Small intestine (tissue), 7 donors: ENCODE measurements around the gene HOXA5. TPM values are rescaled to one million over a fixed set of nuclear protein-coding genes. Genes with fewer than 3 reads are reported as not detected.

Experiments
- DNase-seq, 2 donors: peaks; one replicate each; pipeline versions ENCODE4 v3.0.0 to v3.0.0-alpha.2; 2013
- FAIRE-seq: peaks from 2 replicates; lab custom pipeline; 2012; peaks lifted over from hg19 to GRCh38; lab: Jason Lieb, UNC
- H3K27ac ChIP-seq, 3 donors: one replicate each; pipeline ENCODE4 v1.5.1; 2013; ENCODE audit warnings: low read length in 2 of 3, mild to moderate bottlenecking in 2 of 3, control low read depth in 1 of 3, inconsistent platforms in 1 of 3, low read depth in 1 of 3, moderate library complexity in 1 of 3
- H3K27me3 ChIP-seq, 3 donors: one replicate each; pipeline ENCODE4 v1.6.1; 2013; ENCODE audit warnings: low read length in 3 of 3, inconsistent platforms in 1 of 3; ENCODE audit not compliant: control insufficient read depth in 3 of 3, insufficient read depth in 3 of 3
- H3K36me3 ChIP-seq, 3 donors: one replicate each; pipeline ENCODE4 v1.6.1; 2013; ENCODE audit warnings: low read length in 3 of 3, inconsistent platforms in 1 of 3, low read depth in 1 of 3, mild to moderate bottlenecking in 1 of 3, moderate library complexity in 1 of 3; ENCODE audit not compliant: control insufficient read depth in 3 of 3, insufficient read depth in 2 of 3
- H3K4me1 ChIP-seq, 3 donors: one replicate each; pipeline ENCODE4 v1.6.1; 2013; ENCODE audit warnings: low read length in 2 of 3, inconsistent platforms in 1 of 3, low read depth in 1 of 3, mild to moderate bottlenecking in 1 of 3, moderate library complexity in 1 of 3; ENCODE audit not compliant: control insufficient read depth in 3 of 3, insufficient read depth in 2 of 3
- H3K4me3 ChIP-seq, 3 donors: one replicate each; pipeline ENCODE4 v1.5.1; 2013; ENCODE audit warnings: low read length in 3 of 3, control low read depth in 1 of 3, inconsistent platforms in 1 of 3, low read depth in 1 of 3, mild to moderate bottlenecking in 1 of 3, moderate library complexity in 1 of 3
- H3K9me3 ChIP-seq, 2 donors: one replicate each; pipeline ENCODE4 v1.6.1; 2013; ENCODE audit warnings: low read depth in 1 of 2, low read length in 1 of 2; ENCODE audit not compliant: control insufficient read depth in 2 of 2, insufficient read depth in 1 of 2
- WGBS, 3 donors: extraction: QIAGEN DNeasy Blood & Tissue Kit; methylation state at CpG; one replicate each; pipeline ENCODE4 v1.1.7; 2013; 5-methylcytosine and 5-hydroxymethylcytosine counted together
- polyA plus RNA-seq, 4 donors: library from polyadenylated mRNA; stranded (reverse) in 3 of 4; unstranded in 1 of 4; fragments of 200-250 nt in 3 of 4; fragments of 120-200 nt in 1 of 4; gene quantifications; one replicate each; pipeline versions ENCODE4 v1.2.1 to v1.2.3, GENCODE V29; 2013
- donor health status: healthy with polysubstance abuse.
- donor health status: control.
- donor health status: control.
- donor health status: Bipolar disorder and iron deficiency.
- donor health status: healthy.

The HOXA5 gene
- polyA plus RNA-seq, 4 donors = 0.45 to 44.0 (median 5.1) TPM

DNA sequence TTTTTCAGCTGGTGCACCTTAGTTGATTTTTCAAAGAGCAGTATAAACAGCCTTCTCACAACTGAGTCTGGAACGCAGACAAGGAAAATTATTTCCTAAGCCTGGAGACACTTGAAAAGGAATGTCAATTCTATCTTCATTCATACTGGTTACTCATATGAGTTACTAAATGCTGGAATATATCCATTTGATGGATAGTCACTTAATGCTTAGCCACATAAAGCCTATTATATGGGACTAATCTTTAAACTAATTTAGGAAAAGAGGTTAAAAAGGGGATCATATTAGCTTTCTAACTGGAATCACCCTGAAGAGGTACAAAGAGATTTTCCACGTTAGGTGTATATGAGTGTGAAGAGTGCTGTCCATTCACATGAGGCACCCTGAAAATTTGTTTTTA lies 11.3 kb downstream of the HOXA5 start:
- Histone ChIP-seq H3K9me3 (no peaks in the 10 kb centered on the region), H3K36me3 (peaks cover 0 to 4% (median 0%) of the 10 kb centered on the region in 3 donors), H3K4me1 (peaks cover 0 to 59% (median 9%) of the 10 kb centered on the region in 3 donors), H3K27me3 (peaks cover 0 to 6% (median 0%) of the 10 kb centered on the region in 3 donors), H3K4me3 (no peak overlapping the region), H3K27ac (peak overlapping the region in 1 of 3 donors; percentile 61)
- FAIRE-seq = no peak
- 71 to 79% (median 76%) methylated on average over 2 of the region's 2 CpGs for WGBS, 3 donors
- DNase-seq = no peak

DNA sequence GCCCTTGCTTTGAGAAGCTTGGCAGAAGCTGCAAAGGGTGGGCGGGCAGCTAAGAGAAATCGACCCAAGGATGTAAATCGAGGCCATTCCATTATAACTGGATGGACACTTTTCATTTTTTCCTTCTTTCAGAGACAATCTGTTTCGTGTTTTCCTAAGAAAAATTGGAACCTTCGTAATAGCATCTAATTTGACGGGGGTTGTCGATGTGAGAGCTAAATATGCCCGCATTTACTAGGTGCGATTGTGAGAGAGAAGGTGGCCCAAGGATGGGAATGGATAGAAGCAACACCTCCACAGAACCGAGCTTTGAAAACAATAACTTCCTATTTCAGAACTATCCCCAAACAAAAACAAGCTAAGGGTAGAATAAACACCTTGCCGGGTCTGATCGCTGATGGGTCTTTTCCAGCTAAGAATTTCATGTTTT lies 12.1 kb downstream of the HOXA5 start:
- Histone ChIP-seq H3K9me3 (no peaks in the 10 kb centered on the region), H3K36me3 (peaks cover 0 to 4% (median 0%) of the 10 kb centered on the region in 3 donors), H3K27me3 (peaks cover 0 to 6% (median 0%) of the 10 kb centered on the region in 3 donors), H3K4me1 (peaks cover 0 to 54% (median 9%) of the 10 kb centered on the region in 3 donors), H3K4me3 (peak overlapping the region in 2 of 3 donors; percentile 70 to 85), H3K27ac (peak overlapping the region; percentile 63 to 87 (median 85))
- FAIRE-seq = no peak
- no peak for DNase-seq
- WGBS, 3 donors = 44 to 52% (median 46%) methylated on average over 12 of the region's 12 CpGs

DNA sequence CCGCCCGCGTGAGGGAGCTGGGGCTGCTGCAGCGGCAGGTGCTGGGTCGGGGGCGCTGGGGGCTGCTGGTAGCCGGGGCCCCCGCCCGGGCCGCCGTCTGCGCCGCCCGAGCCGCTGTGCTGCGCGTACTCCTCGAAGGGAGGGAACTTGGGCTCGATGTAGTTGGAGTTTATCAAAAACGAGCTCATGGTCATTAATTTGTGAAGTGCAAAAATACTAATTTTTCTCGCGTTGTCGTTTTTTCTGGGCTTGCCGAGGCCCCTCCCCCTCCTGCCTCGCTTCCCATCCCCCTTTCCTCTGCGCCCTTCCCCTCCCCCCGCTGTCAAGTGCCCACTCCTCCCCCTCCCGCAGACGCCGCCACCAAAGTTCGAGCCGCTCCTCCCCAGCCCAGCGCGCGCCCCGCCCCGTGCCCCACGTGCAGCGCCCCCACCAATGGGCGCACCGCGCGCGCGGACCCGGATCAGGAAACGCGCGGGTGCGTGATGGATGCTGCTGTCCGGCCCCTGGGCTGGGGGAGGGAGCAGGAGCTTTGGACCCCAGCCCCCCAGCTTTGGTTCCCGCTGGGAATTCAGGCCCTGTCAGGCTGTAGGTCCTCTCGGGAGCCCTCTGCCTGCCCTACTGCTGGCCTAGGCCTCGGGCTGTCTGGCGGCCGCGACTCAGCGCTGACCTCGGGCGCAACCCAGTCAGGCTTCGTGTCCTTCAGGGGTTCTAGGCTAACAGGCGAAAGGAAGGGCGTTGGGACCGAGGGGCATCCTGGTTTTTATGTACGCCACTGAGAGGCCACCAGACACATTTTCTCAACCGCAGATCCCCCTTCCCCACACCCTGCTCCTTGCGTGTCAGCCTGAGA lies 12.7 kb downstream of the HOXA5 start, which contains the start of gene HOXA4:
TSS of gene HOXA4 (minus strand) at position 218 of the 850 bp plus-strand sequence. CDS start at position 194, 24 bp downstream.
- 4 to 14% (median 6%) methylated on average over 56 to 67 of the region's 67 CpGs for WGBS, 3 donors
- FAIRE-seq (no peak), DNase-seq (peak; percentile 84 to 96)
- Histone ChIP-seq H3K4me3 (peak within 1 kb of the TSS; percentile 45 to 85 (median 70)), H3K36me3 (peaks cover 0 to 4% (median 0%) of the 10 kb centered on the region in 3 donors), H3K27ac (peak within 1 kb of the TSS; percentile 63 to 87 (median 85)), H3K9me3 (no peaks in the 10 kb centered on the region), H3K4me1 (peaks cover 0 to 54% (median 11%) of the 10 kb centered on the region in 3 donors), H3K27me3 (peaks cover 0 to 6% (median 0%) of the 10 kb centered on the region in 3 donors)

DNA sequence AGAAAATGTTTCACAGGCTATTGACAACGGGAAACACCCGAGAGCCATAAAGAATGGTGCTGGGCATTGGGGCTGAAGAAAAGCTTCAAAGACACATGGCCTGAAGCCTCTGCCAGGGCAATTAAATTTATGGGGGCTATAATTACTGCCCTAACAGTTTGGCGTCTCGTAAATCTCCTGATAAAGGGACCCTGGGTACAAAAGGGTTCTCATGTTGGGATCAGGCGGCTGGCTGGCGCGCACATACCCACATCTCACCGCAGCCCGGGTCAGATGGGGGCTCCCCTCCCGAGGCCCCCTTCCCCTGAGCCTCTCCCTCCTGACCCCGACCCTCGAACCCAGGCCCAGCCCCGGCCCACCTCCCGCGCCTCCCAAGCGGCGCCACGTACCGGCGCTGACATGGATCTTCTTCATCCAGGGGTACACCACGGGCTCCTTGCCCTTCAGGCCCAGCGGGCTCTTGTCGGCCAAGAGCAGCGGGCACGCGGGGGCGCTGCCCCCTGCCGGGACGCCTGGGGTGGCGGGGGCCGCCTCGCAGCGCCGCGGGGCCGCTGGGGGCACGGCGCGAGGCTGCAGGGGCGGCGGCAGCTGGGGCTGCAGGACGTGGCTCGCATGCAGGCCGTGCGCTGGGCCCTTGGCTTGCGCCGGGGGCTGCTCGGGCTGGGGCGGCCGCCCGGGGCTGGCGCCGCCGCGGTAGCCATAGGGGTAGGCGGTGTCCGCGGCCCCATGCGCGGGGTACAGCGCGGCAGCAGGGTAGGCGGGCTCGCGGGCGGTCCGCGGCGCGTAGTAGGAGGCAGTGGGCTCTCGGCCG lies 13.5 kb downstream of the HOXA5 start:
- peak overlapping the region; percentile 35 to 85 (median 70) for H3K4me3 ChIP-seq
- peaks cover 0 to 4% (median 0%) of the 10 kb centered on the region in 3 donors for H3K36me3 ChIP-seq
- H3K27ac ChIP-seq = peak overlapping the region; percentile 30 to 78 (median 71)
- DNase-seq (peak; percentile 68 to 80), FAIRE-seq (no peak)
- peaks cover 0 to 55% (median 11%) of the 10 kb centered on the region in 3 donors for H3K4me1 ChIP-seq
- no peaks in the 10 kb centered on the region for H3K9me3 ChIP-seq
- H3K27me3 ChIP-seq = peaks cover 0 to 6% (median 0%) of the 10 kb centered on the region in 3 donors
- 9 to 21% (median 15%) methylated on average over 41 to 72 of the region's 72 CpGs for WGBS, 3 donors

DNA sequence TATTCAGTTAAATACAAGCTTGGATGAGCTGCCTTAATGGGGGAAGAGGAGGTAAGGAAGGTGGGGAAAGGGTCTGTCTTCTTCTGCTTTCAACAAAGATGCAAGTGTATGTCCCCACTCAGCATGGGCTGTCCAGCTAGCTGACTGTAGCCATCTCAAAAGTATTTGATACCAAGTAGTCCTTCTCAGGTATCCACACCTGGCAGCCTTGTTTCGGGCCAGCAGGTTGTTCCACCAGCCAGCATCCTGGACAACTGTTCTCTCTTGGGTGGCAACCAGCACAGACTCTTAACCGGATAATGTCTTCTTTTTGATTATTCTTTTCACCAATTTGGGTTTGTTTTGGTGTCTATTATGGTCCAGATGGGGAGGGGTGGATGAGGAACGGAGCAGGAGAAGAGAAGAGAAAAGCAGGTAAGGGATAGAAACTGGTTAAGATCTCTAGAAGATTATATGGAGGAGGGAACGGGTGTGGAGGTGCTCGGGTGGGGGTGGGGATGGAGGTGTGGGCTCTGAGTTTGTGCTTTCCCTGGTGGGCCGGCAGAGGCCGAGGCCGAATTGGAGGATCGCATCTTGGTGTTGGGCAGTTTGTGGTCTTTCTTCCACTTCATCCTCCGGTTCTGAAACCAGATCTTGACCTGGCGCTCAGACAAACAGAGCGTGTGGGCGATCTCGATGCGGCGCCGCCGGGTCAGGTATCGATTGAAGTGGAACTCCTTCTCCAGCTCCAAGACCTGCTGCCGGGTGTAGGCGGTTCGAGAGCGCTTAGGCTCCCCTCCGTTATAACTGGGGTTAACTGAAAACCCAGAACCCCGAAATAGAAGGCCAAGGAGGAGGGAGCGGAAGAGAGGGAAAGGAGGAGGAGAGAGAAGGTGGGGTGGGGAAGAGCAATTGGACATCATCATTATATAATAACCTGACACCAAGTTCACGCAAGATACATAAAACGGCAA lies 14.4 kb downstream of the HOXA5 start:
- peaks cover 0 to 13% (median 0%) of the 10 kb centered on the region in 3 donors for H3K36me3 ChIP-seq
- no peak for DNase-seq
- peaks cover 2 to 53% (median 11%) of the 10 kb centered on the region in 3 donors for H3K4me1 ChIP-seq
- H3K9me3 ChIP-seq = no peaks in the 10 kb centered on the region
- H3K27me3 ChIP-seq = peaks cover 0 to 6% (median 4%) of the 10 kb centered on the region in 3 donors
- H3K4me3 ChIP-seq = peak overlapping the region in 2 of 3 donors; percentile 60 to 70
- no peak for FAIRE-seq
- 15 to 46% (median 36%) methylated on average over 28 of the region's 28 CpGs for WGBS, 3 donors
- H3K27ac ChIP-seq = peak overlapping the region in 2 of 3 donors; percentile 71 to 78

DNA sequence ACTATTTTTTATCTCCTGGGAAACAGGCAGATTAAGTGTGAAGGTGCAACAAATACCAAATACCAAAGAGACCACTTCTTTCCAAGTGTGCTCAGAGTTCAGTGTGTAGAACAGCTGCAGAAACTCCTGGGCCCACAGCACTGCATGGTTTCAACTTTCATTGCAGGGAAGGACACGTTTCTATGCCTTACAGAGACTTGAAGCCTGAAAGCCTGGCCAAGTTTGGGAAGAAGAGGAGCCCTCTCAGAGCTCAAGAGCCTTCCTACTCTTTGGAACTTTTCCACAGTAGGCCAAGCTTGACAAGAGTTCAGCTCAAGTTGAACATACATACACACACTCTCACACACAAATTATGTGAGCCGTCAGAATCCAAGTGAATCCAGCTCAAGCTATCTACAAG lies 15.4 kb downstream of the HOXA5 start:
- DNase-seq (peak in 1 of 2 donors; percentile 41), FAIRE-seq (no peak)
- Histone ChIP-seq H3K4me1 (peaks cover 4 to 53% (median 6%) of the 10 kb centered on the region in 3 donors), H3K9me3 (no peaks in the 10 kb centered on the region), H3K27me3 (peaks cover 0 to 12% (median 0%) of the 10 kb centered on the region in 3 donors), H3K36me3 (peaks cover 0 to 19% (median 0%) of the 10 kb centered on the region in 3 donors), H3K4me3 (no peak overlapping the region), H3K27ac (peak overlapping the region in 2 of 3 donors; percentile 30 to 71)
- WGBS, 3 donors = 40 to 61% (median 51%) methylated on average over 2 of the region's 2 CpGs

DNA sequence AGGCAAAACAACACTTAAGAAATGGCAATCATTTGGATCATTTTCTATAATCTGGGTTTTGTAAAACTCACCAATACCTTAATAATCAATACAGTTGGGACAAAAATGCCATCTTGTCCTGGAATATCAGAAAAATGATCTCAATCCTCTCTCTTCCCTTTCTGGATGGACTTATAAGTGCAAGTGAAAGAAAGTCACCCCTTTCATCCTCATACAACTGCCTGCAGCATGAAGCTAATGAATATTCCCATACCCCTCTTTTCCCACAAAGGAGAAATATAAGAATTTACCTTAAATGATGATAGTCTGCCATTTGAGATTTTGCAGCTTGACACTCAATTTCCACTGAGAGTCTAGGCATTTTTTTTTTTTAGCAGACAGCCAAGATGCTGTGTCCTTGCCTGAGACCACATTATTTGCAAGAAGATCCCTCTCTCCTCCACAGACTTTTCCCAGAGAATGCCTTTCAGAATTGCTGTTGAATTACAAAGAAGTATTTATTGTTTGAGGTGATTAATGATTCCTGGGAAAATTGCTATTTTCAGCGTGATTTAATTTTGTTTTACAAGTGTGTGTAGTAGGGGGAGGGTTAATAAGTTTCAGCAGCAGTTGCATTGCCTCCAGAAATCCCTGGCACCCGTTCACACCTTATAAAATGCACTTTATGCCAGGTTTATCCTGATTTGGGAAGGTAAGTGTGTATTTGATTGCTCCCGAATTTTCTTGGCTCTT lies 16.7 kb downstream of the HOXA5 start:
- peak overlapping the region in 2 of 3 donors; percentile 42 to 71 for H3K27ac ChIP-seq
- FAIRE-seq (no peak), DNase-seq (no peak)
- peaks cover 0 to 12% (median 0%) of the 10 kb centered on the region in 3 donors for H3K27me3 ChIP-seq
- H3K4me1 ChIP-seq = peaks cover 4 to 61% (median 6%) of the 10 kb centered on the region in 3 donors
- H3K4me3 ChIP-seq = no peak overlapping the region
- 35 to 38% (median 38%) methylated on average over 3 of the region's 3 CpGs for WGBS, 3 donors
- H3K36me3 ChIP-seq = peaks cover 0 to 28% (median 0%) of the 10 kb centered on the region in 3 donors
- H3K9me3 ChIP-seq = no peaks in the 10 kb centered on the region
